SK-N-MC (cell line): ENCODE results near the gene CCND1.

ENCODE experiments used
- EZH2 ChIP-seq: fragments of 200-600 bp; sonication (generic); IDR thresholded peaks from one replicate; pipeline ENCODE4 v1.6.1; 2017; ENCODE audit warnings: antibody characterized with exemption
- POLR2AphosphoS5 ChIP-seq: IDR thresholded peaks from 2 replicates; pipeline ENCODE4 v1.6.1; 2012; ENCODE audit warnings: mild to moderate bottlenecking, low read depth, low read length, borderline replicate concordance

DNA sequence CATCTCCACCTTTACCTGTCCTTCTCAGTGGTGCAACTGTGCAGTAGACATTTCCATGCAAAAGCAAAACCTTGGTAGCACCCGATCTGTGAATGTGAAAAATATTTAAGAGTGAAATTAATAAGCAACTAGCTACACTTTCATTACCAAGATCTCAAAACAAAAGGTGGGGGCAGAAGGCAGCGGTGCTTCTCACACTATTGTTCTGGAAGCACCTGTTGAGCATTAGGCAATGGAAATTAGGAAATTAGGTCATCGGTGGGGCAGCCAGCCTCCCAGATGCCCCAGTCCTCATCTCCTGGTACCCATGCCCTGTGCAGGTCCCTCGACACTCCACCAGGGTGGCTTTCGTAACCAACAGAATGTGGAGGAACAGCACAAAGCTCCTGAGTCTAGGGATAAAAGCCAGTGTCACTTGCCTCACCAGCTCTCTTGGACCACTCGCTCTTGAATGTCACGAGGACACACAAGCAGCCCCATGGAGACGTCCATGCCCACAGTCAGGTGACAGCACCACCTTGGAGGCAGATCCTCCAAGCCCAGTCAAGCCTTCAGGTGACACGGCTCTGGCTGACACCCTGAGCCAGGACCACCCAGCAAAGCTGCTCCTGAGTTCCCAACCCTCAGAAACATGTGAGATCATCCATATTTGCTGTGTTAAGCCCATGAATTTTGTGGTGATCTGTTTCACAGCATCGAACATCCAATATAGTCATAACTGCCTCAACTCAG lies 30.9 kb downstream of the CCND1 start:
- TF ChIP-seq POLR2AphosphoS5 (no peak), EZH2 (no peak)
